Neural cell (in vitro differentiated cells): ENCODE measurements around the gene WDTC1.

Experiments used
- EZH2 ChIP-seq: fragments of 200-600, 300-800 bp; shearing (Covaris generic), sonication (generic); IDR thresholded peaks from 2 replicates; pipeline ENCODE4 v1.6.1; 2014; ENCODE audit warnings: antibody characterized with exemption, low read length, borderline replicate concordance, mild to moderate bottlenecking; ENCODE audit not compliant: insufficient read depth, poor library complexity, severe bottlenecking
- POLR2AphosphoS5 ChIP-seq: IDR thresholded peaks from 2 replicates; pipeline ENCODE4 v1.6.1; 2012
- RAD21 ChIP-seq: fragments of 450-650 bp; conservative IDR thresholded peaks from 2 replicates; pipeline ENCODE4 v1.6.1; 2014; ENCODE audit warnings: antibody characterized with exemption, mild to moderate bottlenecking, moderate library complexity
- REST ChIP-seq: IDR thresholded peaks from 2 replicates; pipeline ENCODE4 v1.6.1; 2012; ENCODE audit warnings: borderline replicate concordance
- SMC3 ChIP-seq: fragments of 450-650 bp; conservative IDR thresholded peaks from 2 replicates; pipeline ENCODE4 v1.6.1; 2014; ENCODE audit warnings: antibody characterized with exemption, mild to moderate bottlenecking, moderate library complexity; ENCODE audit not compliant: poor library complexity
- TF ChIP-seq, protein P1 (sequence below): fragments of 450-650 bp; IDR thresholded peaks from 2 replicates; pipeline ENCODE4 v1.5.1; 2014; ENCODE audit warnings: antibody characterized with exemption, mild to moderate bottlenecking, moderate library complexity; ENCODE audit not compliant: poor library complexity, severe bottlenecking

DNA sequence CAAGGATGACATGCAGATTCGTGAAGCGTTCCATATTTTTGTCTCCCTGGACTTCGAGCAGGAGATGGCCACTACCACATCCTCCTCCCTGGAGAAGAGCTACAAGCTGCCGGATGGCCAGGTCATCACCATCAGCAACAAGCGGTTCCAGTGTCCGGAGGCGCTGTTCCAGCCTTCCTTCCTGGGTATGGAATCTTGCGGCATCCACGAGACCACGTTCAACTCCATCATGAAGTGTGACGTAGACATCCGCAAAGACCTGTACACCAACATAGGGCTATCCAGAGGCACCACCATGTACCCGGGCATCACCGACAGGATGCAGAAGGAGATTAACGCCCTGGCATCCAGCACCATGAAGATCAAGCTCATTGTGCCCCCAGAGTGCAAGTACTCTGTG is 90.9 kb downstream of the WDTC1 start:
- TF ChIP-seq, protein P1, sequence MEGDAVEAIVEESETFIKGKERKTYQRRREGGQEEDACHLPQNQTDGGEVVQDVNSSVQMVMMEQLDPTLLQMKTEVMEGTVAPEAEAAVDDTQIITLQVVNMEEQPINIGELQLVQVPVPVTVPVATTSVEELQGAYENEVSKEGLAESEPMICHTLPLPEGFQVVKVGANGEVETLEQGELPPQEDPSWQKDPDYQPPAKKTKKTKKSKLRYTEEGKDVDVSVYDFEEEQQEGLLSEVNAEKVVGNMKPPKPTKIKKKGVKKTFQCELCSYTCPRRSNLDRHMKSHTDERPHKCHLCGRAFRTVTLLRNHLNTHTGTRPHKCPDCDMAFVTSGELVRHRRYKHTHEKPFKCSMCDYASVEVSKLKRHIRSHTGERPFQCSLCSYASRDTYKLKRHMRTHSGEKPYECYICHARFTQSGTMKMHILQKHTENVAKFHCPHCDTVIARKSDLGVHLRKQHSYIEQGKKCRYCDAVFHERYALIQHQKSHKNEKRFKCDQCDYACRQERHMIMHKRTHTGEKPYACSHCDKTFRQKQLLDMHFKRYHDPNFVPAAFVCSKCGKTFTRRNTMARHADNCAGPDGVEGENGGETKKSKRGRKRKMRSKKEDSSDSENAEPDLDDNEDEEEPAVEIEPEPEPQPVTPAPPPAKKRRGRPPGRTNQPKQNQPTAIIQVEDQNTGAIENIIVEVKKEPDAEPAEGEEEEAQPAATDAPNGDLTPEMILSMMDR = no peak
- TF ChIP-seq POLR2AphosphoS5 = no peak
- no peak for TF ChIP-seq RAD21
- no peak for TF ChIP-seq SMC3
- no peak for TF ChIP-seq EZH2
- no peak for TF ChIP-seq REST
